WI38 (cell line): ENCODE results near the gene KNDC1.

Experiments used
- H3K4me3 ChIP-seq: 2 replicates; pipeline ENCODE4 v1.5.1; 2011; ENCODE audit warnings: low read depth, mild to moderate bottlenecking, control low read depth, low read length
- TF ChIP-seq, protein P1 (sequence below): IDR thresholded peaks from 2 replicates; pipeline ENCODE4 v1.5.1; 2012; ENCODE audit warnings: low read depth, mild to moderate bottlenecking, control low read depth, low read length

KNDC1 gene

DNA sequence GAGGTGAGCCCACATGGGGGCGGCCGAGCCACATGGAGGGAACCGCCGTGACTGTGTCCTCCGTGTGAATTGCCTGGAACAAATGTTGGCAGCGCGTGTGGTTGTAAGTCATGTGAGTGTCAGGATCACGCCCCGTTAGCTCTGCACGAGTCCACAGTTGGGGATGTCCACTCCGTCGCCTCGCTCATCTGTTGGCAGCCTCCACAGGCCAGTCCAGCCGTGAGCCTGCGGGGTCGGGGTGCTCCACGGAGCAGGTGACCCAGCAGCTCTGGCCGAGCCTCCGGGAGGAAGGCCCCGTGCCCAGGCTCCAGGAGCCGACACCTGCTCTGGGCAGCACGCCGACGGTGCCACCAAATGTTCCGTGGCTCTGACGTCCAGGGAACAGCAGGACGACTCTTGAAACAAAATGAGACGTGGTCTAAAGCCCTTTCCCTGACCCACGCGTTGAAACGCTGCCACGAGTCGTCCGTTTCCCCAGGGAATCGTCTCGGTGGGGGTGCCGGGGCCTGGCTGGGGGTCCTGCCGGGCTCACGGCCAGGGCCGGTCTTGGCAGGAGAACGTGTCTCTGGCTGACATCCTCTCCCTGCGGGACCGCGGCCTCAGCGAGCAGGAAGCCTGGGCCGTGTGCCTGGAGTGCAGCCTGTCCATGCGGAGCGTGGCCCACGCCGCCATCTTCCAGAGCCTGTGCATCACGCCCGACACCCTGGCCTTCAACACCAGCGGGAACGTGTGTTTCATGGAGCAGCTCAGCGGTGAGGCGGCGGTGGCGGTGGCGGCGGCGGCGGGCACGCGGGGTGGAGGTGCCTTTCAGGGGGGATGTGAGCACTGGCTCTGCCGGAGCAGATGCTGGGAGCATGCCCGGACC, 7.0 kb downstream of the KNDC1 start:
- TF ChIP-seq, protein P1, sequence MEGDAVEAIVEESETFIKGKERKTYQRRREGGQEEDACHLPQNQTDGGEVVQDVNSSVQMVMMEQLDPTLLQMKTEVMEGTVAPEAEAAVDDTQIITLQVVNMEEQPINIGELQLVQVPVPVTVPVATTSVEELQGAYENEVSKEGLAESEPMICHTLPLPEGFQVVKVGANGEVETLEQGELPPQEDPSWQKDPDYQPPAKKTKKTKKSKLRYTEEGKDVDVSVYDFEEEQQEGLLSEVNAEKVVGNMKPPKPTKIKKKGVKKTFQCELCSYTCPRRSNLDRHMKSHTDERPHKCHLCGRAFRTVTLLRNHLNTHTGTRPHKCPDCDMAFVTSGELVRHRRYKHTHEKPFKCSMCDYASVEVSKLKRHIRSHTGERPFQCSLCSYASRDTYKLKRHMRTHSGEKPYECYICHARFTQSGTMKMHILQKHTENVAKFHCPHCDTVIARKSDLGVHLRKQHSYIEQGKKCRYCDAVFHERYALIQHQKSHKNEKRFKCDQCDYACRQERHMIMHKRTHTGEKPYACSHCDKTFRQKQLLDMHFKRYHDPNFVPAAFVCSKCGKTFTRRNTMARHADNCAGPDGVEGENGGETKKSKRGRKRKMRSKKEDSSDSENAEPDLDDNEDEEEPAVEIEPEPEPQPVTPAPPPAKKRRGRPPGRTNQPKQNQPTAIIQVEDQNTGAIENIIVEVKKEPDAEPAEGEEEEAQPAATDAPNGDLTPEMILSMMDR = no peak
- H3K4me3 ChIP-seq = no peak overlapping the region

DNA sequence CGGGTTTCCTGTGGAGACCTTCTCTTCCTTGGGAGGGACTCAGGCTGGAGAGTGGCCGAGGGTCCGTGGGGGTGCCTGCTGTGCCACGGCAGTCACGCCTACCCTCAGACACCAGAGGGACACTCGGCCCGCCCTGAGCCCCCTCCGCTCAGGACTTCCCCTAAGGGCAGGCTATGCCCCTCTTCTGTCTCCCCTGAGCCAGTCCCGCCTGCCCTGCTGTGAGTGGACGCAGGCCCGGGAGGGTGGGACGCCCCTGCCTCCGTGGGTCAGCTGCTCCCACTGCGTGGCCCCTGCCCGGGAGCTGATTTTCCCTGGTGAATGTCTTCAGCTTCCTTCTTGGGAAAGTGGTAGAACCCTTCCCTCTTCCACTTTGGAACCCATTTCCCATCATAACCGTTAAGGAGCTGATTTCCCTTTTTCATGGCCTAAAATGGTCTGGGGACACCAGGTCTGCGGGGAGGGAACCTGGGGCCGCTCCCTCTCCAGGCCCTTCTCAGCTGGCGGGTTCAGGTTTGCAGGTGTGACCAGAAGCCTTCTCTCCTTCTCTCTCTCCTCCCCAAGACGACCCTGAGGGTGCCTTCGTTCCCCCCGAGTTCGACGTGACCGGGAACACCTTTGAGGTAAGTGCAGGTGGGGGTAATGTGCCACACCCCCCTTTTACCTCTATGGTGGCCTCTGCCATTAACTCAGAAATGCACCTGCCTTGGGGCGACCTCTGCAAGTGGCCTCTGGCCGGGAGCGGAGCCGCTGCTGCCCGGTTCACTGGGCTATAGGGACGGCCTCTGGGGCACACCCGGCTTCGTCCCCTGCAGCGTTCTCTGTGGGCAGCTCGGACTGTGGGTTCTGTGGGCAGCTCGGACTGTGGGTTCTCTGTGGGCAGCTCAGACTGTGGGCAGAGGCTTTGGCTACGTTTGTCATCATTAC, 7.9 kb downstream of the KNDC1 start:
- TF ChIP-seq, protein P1 = no peak
- no peak overlapping the region for H3K4me3 ChIP-seq

DNA sequence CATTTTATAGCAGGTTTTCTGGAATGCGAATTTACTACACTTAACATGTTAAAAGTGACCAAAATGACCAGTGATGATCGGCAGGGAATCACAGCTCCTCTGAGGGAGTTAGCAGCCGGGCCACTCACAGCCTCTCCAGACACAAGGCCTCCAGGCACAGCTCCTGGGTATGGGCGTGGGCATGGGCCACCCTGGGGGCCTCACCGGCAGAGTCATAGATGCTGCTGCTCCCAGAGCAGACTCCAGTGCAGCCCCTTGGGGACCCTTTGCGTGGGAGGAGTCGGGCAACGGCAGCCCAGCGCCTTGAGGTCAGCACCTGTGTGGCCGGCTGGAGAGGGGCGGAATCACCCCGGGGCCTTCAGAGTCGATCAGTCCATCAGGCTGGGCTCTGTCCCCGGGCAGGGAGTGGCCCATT, 8.6 kb downstream of the KNDC1 start:
- TF ChIP-seq, protein P1 = no peak
- no peak overlapping the region for H3K4me3 ChIP-seq

DNA sequence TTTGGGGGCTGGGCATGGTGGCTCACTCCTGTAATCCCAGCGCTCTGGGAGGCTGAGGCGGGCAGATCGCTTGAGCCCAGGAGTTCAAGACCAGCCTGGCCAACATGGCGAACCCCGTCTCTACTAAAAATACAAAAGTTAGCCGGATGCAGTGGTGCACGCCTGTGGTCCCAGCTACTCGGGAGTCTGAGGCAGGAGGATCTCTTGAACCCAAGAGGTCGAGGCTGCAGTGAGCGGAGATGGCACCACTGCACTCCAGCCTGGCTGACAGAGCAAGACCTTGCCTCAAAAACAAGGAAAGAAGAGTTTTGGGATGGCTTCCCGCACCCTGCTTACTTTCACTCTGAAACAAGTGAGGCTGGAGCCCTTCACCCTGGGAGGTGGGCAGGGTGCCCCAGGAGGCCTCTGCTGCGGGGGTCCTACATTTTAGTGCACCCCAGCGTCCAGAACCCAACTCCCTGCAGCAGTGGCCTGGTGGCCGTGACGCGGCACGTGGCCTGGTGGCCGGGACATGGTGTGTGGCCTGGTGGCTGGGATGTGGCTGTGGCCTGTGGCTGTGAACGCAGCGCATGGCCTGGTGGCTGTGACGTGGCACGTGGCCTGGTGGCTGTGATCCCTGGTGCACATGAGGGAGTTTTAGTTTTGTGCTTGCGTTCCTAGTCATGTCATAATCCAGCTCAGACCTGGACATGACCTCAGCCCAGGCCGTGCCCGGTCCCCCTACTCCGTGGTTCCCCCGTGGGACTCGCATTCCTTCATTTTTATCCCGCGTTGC, 9.3 kb downstream of the KNDC1 start:
- TF ChIP-seq, protein P1 = no peak

DNA sequence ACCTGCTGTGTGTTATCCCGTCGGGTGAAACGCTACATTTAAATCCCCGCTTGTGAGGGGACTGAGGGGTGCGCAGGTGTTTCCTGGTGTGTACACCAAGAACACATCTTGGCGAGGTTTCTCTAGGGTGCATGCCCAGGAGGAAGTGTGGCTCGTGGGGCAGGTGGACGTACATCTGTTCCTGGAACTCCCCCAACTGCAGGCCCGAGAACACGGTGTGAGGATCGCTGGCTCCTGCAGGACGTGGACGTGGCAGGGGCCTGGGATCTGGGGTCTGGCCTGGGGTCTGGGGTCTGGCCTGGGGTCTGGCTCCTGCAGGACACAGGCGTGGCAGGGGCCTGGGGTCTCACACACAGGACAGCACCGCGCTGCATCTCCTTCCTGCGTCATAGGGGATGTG, 10.1 kb downstream of the KNDC1 start:
- H3K4me3 ChIP-seq = no peak overlapping the region
- TF ChIP-seq, protein P1 = no peak

More for the DNA sequence above, 9.3 kb downstream of the KNDC1 start:
- no peak overlapping the region for H3K4me3 ChIP-seq

DNA sequence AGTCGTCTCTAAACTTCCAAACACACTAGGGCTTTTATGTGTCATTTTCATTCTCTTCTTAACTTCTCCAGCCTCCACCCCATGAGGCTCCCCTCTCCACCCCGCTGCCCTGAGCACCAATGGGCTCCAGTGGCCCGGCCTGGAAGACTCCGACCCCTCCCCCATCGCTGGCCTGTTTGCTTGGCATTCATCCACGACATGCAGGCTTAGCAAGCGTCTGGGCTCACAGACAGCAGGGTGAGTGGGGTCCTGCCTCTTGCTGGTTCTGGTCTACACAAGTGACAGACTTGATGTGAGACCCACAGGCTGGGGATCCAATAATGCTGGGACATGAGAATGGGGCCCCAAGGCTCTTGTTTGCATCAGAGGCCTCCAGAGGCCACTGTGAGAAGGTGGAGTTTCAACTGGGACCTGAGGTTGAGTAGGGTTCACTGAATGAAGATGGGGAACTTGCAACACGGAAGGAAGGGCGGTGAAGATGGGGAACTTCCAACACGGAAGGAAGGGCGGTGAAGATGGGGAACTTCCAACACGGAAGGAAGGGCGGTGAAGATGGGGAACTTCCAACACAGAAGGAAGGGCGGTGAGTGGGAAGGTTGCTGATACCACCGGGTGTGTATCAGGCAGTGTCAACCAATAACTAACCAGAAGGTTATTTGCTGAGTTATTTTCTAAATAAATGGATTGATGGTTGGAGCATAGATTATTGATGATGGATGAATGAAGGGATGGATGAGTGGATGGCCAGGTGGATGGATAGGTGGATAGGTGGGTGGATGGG, 14.0 kb downstream of the KNDC1 start:
- TF ChIP-seq, protein P1 = no peak

More for the DNA sequence above, 14.0 kb downstream of the KNDC1 start:
- no peak overlapping the region for H3K4me3 ChIP-seq
